ENCODE results near the gene COX5B. TPM values are rescaled to one million over a fixed set of nuclear protein-coding genes. Genes with fewer than 3 reads are reported as not detected.

The COX5B gene
- 373 and 381 TPM in 2 replicates for total RNA-seq

GRCh38 chr2:97645695-97646629 is at the start of gene COX5B:
TSS of gene COX5B (plus strand) at chr2:97646062. CDS start at chr2:97646087, 25 bp downstream.

GRCh38 chr2:97663962-97664635 is 18.2 kb downstream of the COX5B start, which contains the start of gene ACTR1B:
TSS of gene ACTR1B (minus strand) at chr2:97664044. CDS start at chr2:97663890, 154 bp downstream.

GRCh38 chr2:97669448-97669847 is 23.6 kb downstream of the COX5B start, which contains the start of gene C2orf92:
TSS of gene C2orf92 (plus strand) at chr2:97669713. CDS start at chr2:97669789, 76 bp downstream.

Other genes starting within 250 kb of the COX5B start
- 6.5 and 6.8 TPM in 2 replicates for gene ANKRD36B, start 56.2 kb upstream of the COX5B start, total RNA-seq
- 40.7 and 70.1 TPM in 2 replicates for gene ACTR1B, start 18.0 kb downstream of the COX5B start, total RNA-seq
- gene C2orf92, start 23.7 kb downstream of the COX5B start, total RNA-seq: 0.24 and 1.1 TPM in 2 replicates
- gene ZAP70, start 67.5 kb downstream of the COX5B start, total RNA-seq: not detected in 2 replicates